ENCODE measurements around the gene SSR2.
A peak's percentile ranks its signal among the peaks of the same experiment; 100 is the strongest.

The SSR2 gene

GRCh38 chr1:155974208-155975115, 46.3 kb downstream of the SSR2 start:
- DNase-seq (ENCODE audit: low spot score): no peak

- DNase-seq (ENCODE audit: low spot score): no peak
These were observed 47.0 kb downstream of the SSR2 start for GRCh38 chr1:155973723-155974122.

GRCh38 chr1:155971910-155972809, 48.6 kb downstream of the SSR2 start:
- no peak for DNase-seq (ENCODE audit: low spot score)

GRCh38 chr1:155970531-155971167, 50.1 kb downstream of the SSR2 start:
- DNase-seq (ENCODE audit: low spot score): peak; percentile 36

GRCh38 chr1:155969377-155969791, 51.4 kb downstream of the SSR2 start:
- DNase-seq (ENCODE audit: low spot score): no peak

- no peak for DNase-seq (ENCODE audit: low spot score)
These were observed 52.1 kb downstream of the SSR2 start for GRCh38 chr1:155968670-155969069.

- DNase-seq (ENCODE audit: low spot score): no peak
These were observed 52.7 kb downstream of the SSR2 start for GRCh38 chr1:155968051-155968400.

GRCh38 chr1:155967341-155968050, 53.3 kb downstream of the SSR2 start:
- no peak for DNase-seq (ENCODE audit: low spot score)

- DNase-seq (ENCODE audit: low spot score): no peak
These were observed 54.0 kb downstream of the SSR2 start for GRCh38 chr1:155966750-155967149.

- DNase-seq (ENCODE audit: low spot score): no peak
These were observed 54.6 kb downstream of the SSR2 start for GRCh38 chr1:155966135-155966534.

- no peak for DNase-seq (ENCODE audit: low spot score)
These were observed 56.6 kb downstream of the SSR2 start for GRCh38 chr1:155964193-155964592.

GRCh38 chr1:155962599-155963211, 58.0 kb downstream of the SSR2 start:
- DNase-seq (ENCODE audit: low spot score): no peak

- DNase-seq (ENCODE audit: low spot score): no peak
These were observed 58.8 kb downstream of the SSR2 start for GRCh38 chr1:155961937-155962336.

- no peak for DNase-seq (ENCODE audit: low spot score)
These were observed 60.5 kb downstream of the SSR2 start for GRCh38 chr1:155960081-155960745.
